Urothelium cell line (cell line): ENCODE results near the gene FRMD5.

Experiments
- DNase-seq: peaks from one replicate; pipeline ENCODE4 v3.0.0; 2011; ENCODE audit warnings: low spot score, mixed read lengths
- FAIRE-seq: peaks from 2 replicates; lab custom pipeline; 2011; peaks lifted over from hg19 to GRCh38; lab: Jason Lieb, UNC

FRMD5 gene

DNA sequence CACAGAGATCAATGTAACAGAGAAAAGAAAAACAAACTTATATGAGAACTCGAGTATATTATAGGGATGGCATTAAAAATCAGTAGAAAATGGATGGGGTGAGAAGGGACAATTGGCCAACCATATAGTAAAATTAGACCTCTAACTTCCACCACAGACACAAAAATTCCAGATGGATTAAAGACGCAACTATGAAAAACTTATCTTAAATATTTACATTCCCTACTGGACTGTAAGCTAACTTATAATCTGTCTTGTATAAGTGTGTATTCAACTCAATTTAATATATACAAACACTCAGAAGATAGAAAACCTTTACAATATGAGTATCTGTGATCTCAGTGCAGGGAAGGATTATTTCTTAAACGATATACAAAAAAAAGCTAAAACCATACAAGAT, 373.6 kb downstream of the FRMD5 start:
- FAIRE-seq (no peak), DNase-seq (no peak)
